Skeletal muscle cell (primary cell): ENCODE results near the gene IGSF21.

Experiments
- DNase-seq: peaks from one replicate; pipeline ENCODE4 v3.0.0-alpha.2; 2010; ENCODE audit warnings: low read depth
- H3K4me3 ChIP-seq: 2 replicates; pipeline ENCODE4 v1.5.1; 2011; ENCODE audit warnings: low read depth, mild to moderate bottlenecking, control low read depth, low read length, moderate library complexity

The IGSF21 gene

GRCh38 chr1:18417316-18418269, 310.0 kb downstream of the IGSF21 start:
- DNase-seq, result no peak
- H3K4me3 ChIP-seq, result no peak overlapping the region

DNA sequence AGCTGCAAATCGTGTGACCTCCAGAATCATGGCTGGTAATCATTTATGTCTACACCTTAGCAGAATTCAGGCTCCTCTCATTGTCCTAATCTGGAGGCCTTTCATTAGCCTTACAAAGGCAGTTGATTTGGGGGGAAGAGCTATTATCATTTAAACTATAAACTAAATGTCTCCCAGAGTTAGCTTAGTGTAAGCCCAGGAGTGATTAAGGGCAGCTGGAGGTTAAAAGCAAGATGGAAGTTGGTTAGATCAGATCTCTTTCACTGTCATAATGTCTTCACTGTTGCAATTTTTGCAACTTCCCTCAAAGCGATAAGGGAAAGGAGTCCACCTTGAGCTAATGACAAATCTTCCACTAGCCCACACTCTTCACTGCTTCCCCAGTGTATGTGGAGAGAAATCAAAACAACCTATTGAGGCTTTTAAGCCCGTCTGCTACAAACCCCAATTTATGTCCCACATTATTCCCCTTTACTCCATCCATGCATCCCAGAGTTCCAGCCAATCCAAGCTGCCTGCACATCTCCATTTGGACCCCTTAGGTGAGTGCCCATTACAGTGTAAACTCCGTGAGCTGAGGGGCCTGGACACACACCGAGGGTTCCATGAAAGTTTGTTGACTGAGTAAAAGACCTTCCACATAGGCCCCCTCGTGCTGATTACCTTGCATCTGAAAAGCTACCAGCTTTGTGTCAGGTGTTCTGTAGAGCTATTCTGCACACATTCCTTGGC, 311.7 kb downstream of the IGSF21 start:
- no peak overlapping the region for H3K4me3 ChIP-seq
- DNase-seq, result no peak

DNA sequence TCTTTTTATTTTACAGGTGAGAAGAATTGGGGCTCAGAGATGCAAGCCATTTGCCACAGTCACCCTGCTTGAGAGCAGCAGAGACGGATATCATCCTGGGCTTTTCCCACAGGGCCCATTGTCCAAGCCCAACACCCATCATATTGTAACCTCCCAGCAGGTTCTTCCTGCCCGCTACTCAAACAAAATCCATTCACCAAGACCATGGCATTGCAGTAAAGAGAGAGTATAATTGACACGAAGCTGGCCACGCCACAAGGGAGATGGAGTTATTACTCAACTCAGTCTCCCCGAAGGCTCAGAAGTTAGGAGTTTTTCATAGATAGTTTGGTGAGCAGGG, 312.2 kb downstream of the IGSF21 start:
- DNase-seq, result no peak
- no peak overlapping the region for H3K4me3 ChIP-seq

- H3K4me3 ChIP-seq, result no peak overlapping the region
- DNase-seq, result no peak
Measured at GRCh38 chr1:18422076-18422777, 314.6 kb downstream of the IGSF21 start.

- no peak overlapping the region for H3K4me3 ChIP-seq
- no peak for DNase-seq
Measured at GRCh38 chr1:18422954-18423353, 315.4 kb downstream of the IGSF21 start.

DNA sequence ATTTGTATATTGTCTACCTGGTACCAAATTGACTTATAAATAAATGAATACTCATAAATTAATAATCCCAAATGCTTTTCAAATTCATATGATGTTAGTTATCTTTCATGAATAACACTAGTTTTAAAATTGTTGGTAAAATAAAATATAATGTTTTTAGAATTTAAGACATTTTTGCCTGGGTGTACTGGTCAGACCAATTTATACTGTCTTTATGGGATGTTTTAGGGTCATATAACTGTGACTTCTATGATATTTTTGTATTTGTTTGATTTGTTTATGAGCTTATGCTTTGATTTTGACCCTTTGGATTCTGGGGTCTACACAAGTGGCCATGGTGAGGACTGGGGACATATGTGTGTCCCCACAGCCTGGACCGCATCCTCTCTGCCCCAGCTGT, 319.0 kb downstream of the IGSF21 start:
- no peak for DNase-seq
- H3K4me3 ChIP-seq, result no peak overlapping the region
